Measurements from ENCODE around the gene NHP2. TPM values are rescaled to one million over a fixed set of nuclear protein-coding genes. Genes with fewer than 3 reads are reported as not detected.
A peak's percentile ranks its signal among the peaks of the same experiment; 100 is the strongest.
"Not testable (repeated sequence)": the region's sequence is repeated elsewhere in the genome, so short reads cannot be mapped to it uniquely, and the experiment has no call there.

Gene NHP2
- total RNA-seq (2014; rRNA removed; shearing (Covaris generic)), result 254 and 275 TPM in 2 replicates

- DNase-seq, result peak; percentile 99
- Histone ChIP-seq H3K27me3 (ENCODE audit: control insufficient read depth, insufficient read depth, low read length) (no peaks in the 10 kb centered on the region), H3K36me3 (replicated peaks; ENCODE audit: control insufficient read depth, insufficient read depth, low read length) (peaks cover 20% of the 10 kb centered on the region)
These were observed at the start of gene NHP2 for GRCh38 chr5:178153530-178154340. NHP2 (minus strand) TSS chr5:178153885; CDS start chr5:178153817, 68 bp downstream.

DNA sequence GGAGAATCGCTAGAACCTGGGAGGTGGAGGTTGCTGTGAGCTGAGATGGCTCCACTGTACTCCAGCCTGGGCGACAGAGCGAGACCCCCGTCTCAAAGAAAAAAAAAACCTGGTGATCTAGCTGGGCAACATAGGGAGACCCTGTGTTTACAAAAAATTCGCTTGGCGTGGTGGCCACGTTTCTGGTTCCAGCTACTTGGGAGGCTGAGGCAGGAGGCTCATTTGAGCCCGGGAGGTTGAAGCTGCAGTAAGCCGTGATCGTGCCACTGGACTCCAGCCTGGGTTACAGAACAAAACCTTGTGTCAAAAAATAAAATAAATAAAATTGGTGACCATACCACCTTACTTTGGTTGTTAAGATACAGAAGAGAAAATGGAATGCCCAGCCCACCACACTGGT, 48.9 kb upstream of the NHP2 start:
- no peak overlapping the region for H3K4me3 ChIP-seq (ENCODE audit: insufficient read depth, low read depth, low read length)
- no peak for DNase-seq
- H3K36me3 ChIP-seq (replicated peaks; ENCODE audit: control insufficient read depth, insufficient read depth, low read length), result peaks cover 22% of the 10 kb centered on the region
- no peaks in the 10 kb centered on the region; the same call in 1 of the 2 replicates for H3K27me3 ChIP-seq (ENCODE audit: control insufficient read depth, insufficient read depth, low read length)

More at GRCh38 chr5:178153530-178154340, at the start of gene NHP2:
- peak within 1 kb of the TSS; percentile 85 for H3K4me3 ChIP-seq (ENCODE audit: insufficient read depth, low read depth, low read length)

- no peak for DNase-seq
- Histone ChIP-seq H3K36me3 (replicated peaks; ENCODE audit: control insufficient read depth, insufficient read depth, low read length) (peaks cover 15% of the 10 kb centered on the region), H3K4me3 (ENCODE audit: insufficient read depth, low read depth, low read length) (no peak overlapping the region), H3K27me3 (ENCODE audit: control insufficient read depth, insufficient read depth, low read length) (no peaks in the 10 kb centered on the region; the same call in 1 of the 2 replicates)
These were observed 48.2 kb upstream of the NHP2 start for GRCh38 chr5:178201927-178202235.

GRCh38 chr5:178201221-178201926, 47.7 kb upstream of the NHP2 start:
- Histone ChIP-seq H3K4me3 (ENCODE audit: insufficient read depth, low read depth, low read length) (no peak overlapping the region), H3K36me3 (replicated peaks; ENCODE audit: control insufficient read depth, insufficient read depth, low read length) (peaks cover 10% of the 10 kb centered on the region), H3K27me3 (ENCODE audit: control insufficient read depth, insufficient read depth, low read length) (no peaks in the 10 kb centered on the region; the same call in 1 of the 2 replicates)
- no peak for DNase-seq

GRCh38 chr5:178199581-178200434, 46.1 kb upstream of the NHP2 start:
- Histone ChIP-seq H3K4me3 (ENCODE audit: insufficient read depth, low read depth, low read length) (no peak overlapping the region), H3K27me3 (ENCODE audit: control insufficient read depth, insufficient read depth, low read length) (no peaks in the 10 kb centered on the region; the same call in 1 of the 2 replicates), H3K36me3 (replicated peaks; ENCODE audit: control insufficient read depth, insufficient read depth, low read length) (no peaks in the 10 kb centered on the region)
- no peak for DNase-seq

GRCh38 chr5:178198706-178199105, 45.0 kb upstream of the NHP2 start:
- Histone ChIP-seq H3K27me3 (ENCODE audit: control insufficient read depth, insufficient read depth, low read length) (no peaks in the 10 kb centered on the region; the same call in 1 of the 2 replicates), H3K36me3 (replicated peaks; ENCODE audit: control insufficient read depth, insufficient read depth, low read length) (no peaks in the 10 kb centered on the region), H3K4me3 (ENCODE audit: insufficient read depth, low read depth, low read length) (no peak overlapping the region)
- DNase-seq, result no peak

GRCh38 chr5:178198151-178198550, 44.5 kb upstream of the NHP2 start:
- not testable (repeated sequence) for H3K36me3 ChIP-seq (replicated peaks; ENCODE audit: control insufficient read depth, insufficient read depth, low read length); DNase-seq; H3K27me3 ChIP-seq (ENCODE audit: control insufficient read depth, insufficient read depth, low read length)

GRCh38 chr5:178196986-178197385, 43.3 kb upstream of the NHP2 start:
- DNase-seq, result peak; percentile 72
- Histone ChIP-seq H3K36me3 (replicated peaks; ENCODE audit: control insufficient read depth, insufficient read depth, low read length) (no peaks in the 10 kb centered on the region), H3K27me3 (ENCODE audit: control insufficient read depth, insufficient read depth, low read length) (no peaks in the 10 kb centered on the region; the same call in 1 of the 2 replicates), H3K4me3 (ENCODE audit: insufficient read depth, low read depth, low read length) (no peak overlapping the region)

More at GRCh38 chr5:178198151-178198550, 44.5 kb upstream of the NHP2 start:
- not testable (repeated sequence) for H3K4me3 ChIP-seq (ENCODE audit: insufficient read depth, low read depth, low read length)

DNA sequence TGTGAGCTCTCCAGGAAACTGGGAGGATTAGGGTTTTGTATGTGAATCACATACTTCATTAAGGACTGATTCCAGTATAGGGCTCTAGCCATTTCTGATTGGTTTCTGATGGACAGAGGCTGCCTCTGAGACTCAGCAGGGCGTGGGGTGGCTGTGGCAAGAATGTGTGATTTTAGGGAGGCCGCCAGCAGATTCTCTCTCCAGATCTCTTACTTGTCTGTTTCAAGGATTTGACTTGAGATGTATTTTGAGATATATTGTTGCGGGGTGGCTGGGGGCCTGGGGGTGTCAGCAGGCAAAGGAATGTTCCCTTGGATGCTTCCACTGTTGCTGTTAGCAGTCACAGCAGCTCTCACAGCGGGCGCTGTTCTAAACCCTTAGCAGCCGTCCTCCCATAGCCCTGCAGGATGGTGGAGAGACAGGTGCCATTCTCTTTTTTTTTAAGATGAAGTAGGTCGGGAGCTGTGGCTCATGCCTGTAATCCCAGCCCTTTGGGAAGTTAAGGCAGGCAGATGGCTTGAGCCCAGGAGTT, 42.7 kb upstream of the NHP2 start:
- no peaks in the 10 kb centered on the region for H3K27me3 ChIP-seq (ENCODE audit: control insufficient read depth, insufficient read depth, low read length)
- peak; percentile 48 for DNase-seq
- H3K36me3 ChIP-seq (replicated peaks; ENCODE audit: control insufficient read depth, insufficient read depth, low read length), result no peaks in the 10 kb centered on the region
- H3K4me3 ChIP-seq (ENCODE audit: insufficient read depth, low read depth, low read length), result no peak overlapping the region

- Histone ChIP-seq H3K36me3 (replicated peaks; ENCODE audit: control insufficient read depth, insufficient read depth, low read length) (no peaks in the 10 kb centered on the region), H3K27me3 (ENCODE audit: control insufficient read depth, insufficient read depth, low read length) (no peaks in the 10 kb centered on the region), H3K4me3 (ENCODE audit: insufficient read depth, low read depth, low read length) (no peak overlapping the region)
- peak; percentile 54 for DNase-seq
These were observed 40.3 kb upstream of the NHP2 start for GRCh38 chr5:178194026-178194425.

DNA sequence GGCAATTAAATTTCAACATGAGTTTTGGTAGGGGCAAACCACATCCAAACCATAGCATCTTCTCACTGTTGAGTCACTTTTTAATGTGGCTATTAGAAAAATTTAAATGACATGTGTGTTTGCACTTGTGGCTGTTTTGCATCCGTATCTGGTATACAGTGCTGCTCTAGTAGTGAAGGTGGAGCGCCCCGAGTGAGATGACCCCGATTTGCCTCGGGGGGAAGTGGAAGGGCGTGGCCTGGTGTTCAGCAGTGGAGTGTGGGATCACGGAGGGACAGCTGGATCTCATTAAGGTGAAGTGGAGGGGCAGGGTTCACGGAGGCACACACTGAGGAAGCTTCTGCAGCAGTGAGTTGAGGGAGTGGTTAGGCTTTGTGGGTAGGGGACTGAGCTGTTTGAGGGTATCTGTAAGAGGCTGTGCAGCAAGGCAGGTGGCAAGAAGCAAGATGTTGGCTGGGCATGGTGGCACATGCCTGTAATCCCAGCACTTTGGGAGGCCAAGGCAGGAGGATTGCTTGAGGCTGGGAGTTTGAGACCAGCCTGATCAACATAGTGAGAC, 39.6 kb upstream of the NHP2 start:
- Histone ChIP-seq H3K27me3 (ENCODE audit: control insufficient read depth, insufficient read depth, low read length) (no peaks in the 10 kb centered on the region), H3K4me3 (ENCODE audit: insufficient read depth, low read depth, low read length) (no peak overlapping the region), H3K36me3 (replicated peaks; ENCODE audit: control insufficient read depth, insufficient read depth, low read length) (no peaks in the 10 kb centered on the region)
- DNase-seq, result no peak

GRCh38 chr5:178192787-178193186, 39.1 kb upstream of the NHP2 start:
- H3K36me3 ChIP-seq (replicated peaks; ENCODE audit: control insufficient read depth, insufficient read depth, low read length), result no peaks in the 10 kb centered on the region
- H3K27me3 ChIP-seq (ENCODE audit: control insufficient read depth, insufficient read depth, low read length), result no peaks in the 10 kb centered on the region
- no peak overlapping the region for H3K4me3 ChIP-seq (ENCODE audit: insufficient read depth, low read depth, low read length)
- no peak for DNase-seq

- no peak for DNase-seq
- no peaks in the 10 kb centered on the region for H3K36me3 ChIP-seq (replicated peaks; ENCODE audit: control insufficient read depth, insufficient read depth, low read length)
- no peak overlapping the region for H3K4me3 ChIP-seq (ENCODE audit: insufficient read depth, low read depth, low read length)
- no peaks in the 10 kb centered on the region for H3K27me3 ChIP-seq (ENCODE audit: control insufficient read depth, insufficient read depth, low read length)
These were observed 38.6 kb upstream of the NHP2 start for GRCh38 chr5:178192244-178192643.

DNA sequence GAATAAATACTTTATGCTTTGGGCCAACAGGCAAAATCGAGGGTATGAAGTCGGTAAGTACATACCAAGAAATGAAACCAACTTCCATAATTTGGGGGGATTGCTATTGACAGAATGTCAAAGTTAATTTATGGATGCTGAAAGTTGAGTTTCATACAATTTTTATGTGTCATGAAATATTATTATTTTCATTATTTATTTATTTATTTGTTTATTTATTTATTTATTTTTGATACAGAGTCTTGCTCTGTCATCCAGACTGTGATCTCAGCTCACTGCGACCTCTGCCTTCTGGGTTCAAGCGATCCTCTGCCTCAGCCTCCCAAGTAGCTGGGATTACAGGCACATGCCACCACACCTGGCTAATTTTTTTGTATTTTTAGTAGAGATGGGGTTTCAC, 38.0 kb upstream of the NHP2 start:
- Histone ChIP-seq H3K27me3 (ENCODE audit: control insufficient read depth, insufficient read depth, low read length) (no peaks in the 10 kb centered on the region), H3K36me3 (replicated peaks; ENCODE audit: control insufficient read depth, insufficient read depth, low read length) (no peaks in the 10 kb centered on the region), H3K4me3 (ENCODE audit: insufficient read depth, low read depth, low read length) (no peak overlapping the region)
- DNase-seq, result no peak
